GM20000 (cell line): Measurements from ENCODE around the gene AKR1E2.

ENCODE experiments used
- DNase-seq: peaks from one replicate; pipeline ENCODE4 v3.0.0; 2012; ENCODE audit warnings: low spot score
- CTCF ChIP-seq: IDR thresholded peaks from 2 replicates; pipeline ENCODE4 v1.5.1; 2012; ENCODE audit warnings: mild to moderate bottlenecking, control low read depth; ENCODE audit errors: extremely low read depth, missing control alignments

AKR1E2 gene

GRCh38 chr10:4894335-4894734 lies 68.3 kb downstream of the AKR1E2 start:
- DNase-seq = no peak
- TF ChIP-seq CTCF = no peak
